Natural killer cell (primary cell): ENCODE data around the gene PHAX. TPM values are rescaled to one million over a fixed set of nuclear protein-coding genes. Genes with fewer than 3 reads are reported as not detected.
"Not testable (repeated sequence)": the region's sequence is repeated elsewhere in the genome, so short reads cannot be mapped to it uniquely, and the experiment has no call there.

ENCODE experiments used
- ATAC-seq, 3 donors: fragments of 150-1000 bp in 2 of 3; fragments of 200-7000 bp in 1 of 3; cut with Tn5 transposase; 1 replicate in 1 of 3; 2 replicates in 2 of 3; pipeline ENCODE4 v1.10.0; 2021; ENCODE audit warnings: mild to moderate bottlenecking in 2 of 3, moderate library complexity in 2 of 3
- DNase-seq, 2 donors: peaks; one replicate each; pipeline versions ENCODE4 v3.0.0 to v3.0.0-alpha.2; 2013 to 2021; ENCODE audit warnings: mixed read lengths in 1 of 2
- H3K27ac ChIP-seq: one replicate; pipeline ENCODE4 v1.5.1; 2013; ENCODE audit warnings: mild to moderate bottlenecking, low read length
- H3K27me3 ChIP-seq: one replicate; pipeline ENCODE4 v1.6.1; 2013; ENCODE audit warnings: low read length; ENCODE audit not compliant: control insufficient read depth, insufficient read depth
- H3K36me3 ChIP-seq: one replicate; pipeline ENCODE4 v1.6.1; 2013; ENCODE audit warnings: low read length; ENCODE audit not compliant: control insufficient read depth, insufficient read depth
- H3K4me1 ChIP-seq: one replicate; pipeline ENCODE4 v1.6.1; 2013; ENCODE audit warnings: low read length; ENCODE audit not compliant: control insufficient read depth, insufficient read depth
- H3K4me3 ChIP-seq: one replicate; pipeline ENCODE4 v1.5.1; 2013; ENCODE audit warnings: low read length
- H3K9me3 ChIP-seq: one replicate; pipeline ENCODE4 v1.6.1; 2013; ENCODE audit warnings: low read length; ENCODE audit not compliant: control insufficient read depth, insufficient read depth
- H3K27ac Mint-ChIP-seq, 2 donors: one replicate each; pipeline ENCODE4 v1.8.0; 2022; ENCODE audit warnings: mild to moderate bottlenecking in 2 of 2, mixed read lengths in 2 of 2, moderate library complexity in 1 of 2
- H3K27me3 Mint-ChIP-seq, 2 donors: one replicate each; pipeline ENCODE4 v1.8.0; 2022; ENCODE audit warnings: low read depth in 2 of 2, mixed read lengths in 2 of 2
- H3K36me3 Mint-ChIP-seq: one replicate; pipeline ENCODE4 v1.8.0; 2022; ENCODE audit warnings: mixed read lengths
- H3K4me1 Mint-ChIP-seq, 2 donors: one replicate each; pipeline ENCODE4 v1.8.0; 2022; ENCODE audit warnings: mixed read lengths in 2 of 2
- H3K4me3 Mint-ChIP-seq: one replicate; pipeline ENCODE4 v1.8.0; 2022; ENCODE audit warnings: mild to moderate bottlenecking, moderate library complexity, mixed read lengths
- H3K9me3 Mint-ChIP-seq, 2 donors: one replicate each; pipeline ENCODE4 v1.8.0; 2022; ENCODE audit warnings: mixed read lengths in 2 of 2
- CTCF ChIP-seq: fragments of 200-600 bp; IDR thresholded peaks from one replicate; pipeline ENCODE4 v1.8.0; 2022; ENCODE audit warnings: antibody characterized with exemption
- WGBS: methylation state at CpG from one replicate; pipeline ENCODE4 v1.1.7; 2013; ENCODE audit warnings: missing lambda C conversion rate; ENCODE audit not compliant: insufficient coverage; 5-methylcytosine and 5-hydroxymethylcytosine counted together
- intact Hi-C: fragments of 100-400 bp; cut with micrococcal nuclease; formaldehyde crosslinking; loops from one replicate; pipeline ENCODE4 v1.14.2; 2022
- total RNA-seq, 4 donors: library from RNA; stranded (reverse); fragments of 120-200 nt in 1 of 4; gene quantifications; one replicate each; pipeline versions ENCODE4 v1.2.3 to v1.2.4, GENCODE V29; 2013 to 2022

Gene PHAX
- total RNA-seq, 3 donors from 2014 or later (not counting 1 experiment from before 2014, with no cell fraction given): 39.2 to 43.6 (median 40.0) TPM

GRCh38 chr5:126641387-126641786 is 40.6 kb downstream of the PHAX start:
- no peak for ATAC-seq
- Mint-ChIP-seq H3K9me3 (peaks cover 4% of the 10 kb centered on the region in 2 donors), H3K27ac (no peak overlapping the region), H3K4me3 (no peak overlapping the region), H3K36me3 (no peaks in the 10 kb centered on the region), H3K4me1 (no peaks in the 10 kb centered on the region), H3K27me3 (peaks cover 3 to 6% of the 10 kb centered on the region in 2 donors)
- no peaks in the 10 kb centered on the region for H3K4me1 ChIP-seq
- DNase-seq: no peak
- no peaks in the 10 kb centered on the region for H3K36me3 ChIP-seq
- no peak for TF ChIP-seq CTCF
- intact Hi-C loops: no loop called here
- H3K4me3 ChIP-seq: no peak overlapping the region
- no peaks in the 10 kb centered on the region for H3K9me3 ChIP-seq
- WGBS: 85% methylated on average over 5 of the region's 5 CpGs
- H3K27ac ChIP-seq: no peak overlapping the region
- H3K27me3 ChIP-seq: no peaks in the 10 kb centered on the region

GRCh38 chr5:126645132-126645531 is 44.4 kb downstream of the PHAX start:
- Histone ChIP-seq H3K27ac (no peak overlapping the region), H3K4me3 (no peak overlapping the region), H3K4me1 (no peaks in the 10 kb centered on the region), H3K9me3 (no peaks in the 10 kb centered on the region), H3K36me3 (no peaks in the 10 kb centered on the region), H3K27me3 (no peaks in the 10 kb centered on the region)
- intact Hi-C loops: no loop called here
- 100% methylated on average over 1 of the region's 1 CpG for WGBS
- DNase-seq (no peak), ATAC-seq (no peak)
- Mint-ChIP-seq H3K4me1 (no peaks in the 10 kb centered on the region), H3K4me3 (no peak overlapping the region), H3K27me3 (peaks cover 3 to 6% of the 10 kb centered on the region in 2 donors), H3K9me3 (peaks cover 4% of the 10 kb centered on the region in 2 donors), H3K36me3 (no peaks in the 10 kb centered on the region), H3K27ac (no peak overlapping the region)
- no peak for TF ChIP-seq CTCF

- Histone ChIP-seq H3K36me3 (no peaks in the 10 kb centered on the region), H3K9me3 (no peaks in the 10 kb centered on the region), H3K4me1 (no peaks in the 10 kb centered on the region), H3K27me3 (no peaks in the 10 kb centered on the region), H3K27ac (no peak overlapping the region), H3K4me3 (no peak overlapping the region)
- Mint-ChIP-seq H3K27ac (no peak overlapping the region), H3K4me3 (no peak overlapping the region), H3K9me3 (peaks cover 4% of the 10 kb centered on the region in 2 donors), H3K4me1 (no peaks in the 10 kb centered on the region), H3K27me3 (peaks cover 8 to 16% of the 10 kb centered on the region in 2 donors), H3K36me3 (no peaks in the 10 kb centered on the region)
- no peak for TF ChIP-seq CTCF
- DNase-seq: no peak
- intact Hi-C loops: no loop called here
- ATAC-seq: no peak
Measured at GRCh38 chr5:126647071-126647470, 46.3 kb downstream of the PHAX start.

GRCh38 chr5:126648471-126648870 is 47.7 kb downstream of the PHAX start:
- no peaks in the 10 kb centered on the region for H3K9me3 ChIP-seq

GRCh38 chr5:126649057-126649456 is 48.3 kb downstream of the PHAX start:
- ATAC-seq, H3K27me3 ChIP-seq, DNase-seq, H3K36me3 ChIP-seq, H3K36me3 Mint-ChIP-seq, H3K4me1 Mint-ChIP-seq, H3K4me3 Mint-ChIP-seq, H3K27ac ChIP-seq, H3K9me3 Mint-ChIP-seq, H3K27ac Mint-ChIP-seq, H3K9me3 ChIP-seq, H3K4me3 ChIP-seq, H3K4me1 ChIP-seq, intact Hi-C loops: not testable (repeated sequence)
- WGBS: 92% methylated on average over 4 of the region's 7 CpGs
- peaks cover 8 to 16% of the 10 kb centered on the region in 2 donors for H3K27me3 Mint-ChIP-seq

More at GRCh38 chr5:126648471-126648870, 47.7 kb downstream of the PHAX start:
- Mint-ChIP-seq H3K27me3 (peaks cover 8 to 16% of the 10 kb centered on the region in 2 donors), H3K9me3 (peaks cover 4% of the 10 kb centered on the region in 2 donors), H3K36me3 (no peaks in the 10 kb centered on the region), H3K4me3 (no peak overlapping the region), H3K27ac (no peak overlapping the region), H3K4me1 (no peaks in the 10 kb centered on the region)
- Histone ChIP-seq H3K4me3 (no peak overlapping the region), H3K4me1 (no peaks in the 10 kb centered on the region), H3K27me3 (no peaks in the 10 kb centered on the region), H3K36me3 (no peaks in the 10 kb centered on the region), H3K27ac (no peak overlapping the region)
- no peak for DNase-seq
- no peak for TF ChIP-seq CTCF
- WGBS: 97% methylated on average over 4 of the region's 4 CpGs
- ATAC-seq: no peak
- intact Hi-C loops: no loop called here

- H3K4me3 ChIP-seq, H3K27ac ChIP-seq, H3K27ac Mint-ChIP-seq, H3K4me1 Mint-ChIP-seq, H3K36me3 Mint-ChIP-seq, H3K9me3 Mint-ChIP-seq, H3K36me3 ChIP-seq, H3K9me3 ChIP-seq, intact Hi-C loops, DNase-seq, H3K27me3 ChIP-seq, H3K4me3 Mint-ChIP-seq, ATAC-seq, H3K4me1 ChIP-seq: not testable (repeated sequence)
- H3K27me3 Mint-ChIP-seq: peaks cover 8 to 16% of the 10 kb centered on the region in 2 donors
- 84% methylated on average over 6 of the region's 6 CpGs for WGBS
Measured at GRCh38 chr5:126649709-126650108, 49.0 kb downstream of the PHAX start.
